Keratinocyte (primary cell): ENCODE results near the gene NTN5. TPM values are rescaled to one million over a fixed set of nuclear protein-coding genes. Genes with fewer than 3 reads are reported as not detected.

Experiments
- DNase-seq: peaks from one replicate; pipeline ENCODE4 v3.0.0-alpha.2; 2011; ENCODE audit warnings: low read depth, missing footprints, low spot score
- FAIRE-seq: peaks from 2 replicates; lab custom pipeline; 2011; peaks lifted over from hg19 to GRCh38; lab: Jason Lieb, UNC
- H2AFZ ChIP-seq: 2 replicates; pipeline ENCODE4 v1.6.0; 2012; ENCODE audit warnings: low read length, control low read depth, inconsistent platforms; ENCODE audit not compliant: control insufficient read depth
- H3K27ac ChIP-seq: 2 replicates; pipeline ENCODE4 v1.5.1; 2011; ENCODE audit warnings: low read length; ENCODE audit not compliant: control insufficient read depth, insufficient read depth
- H3K27me3 ChIP-seq: 3 replicates; pipeline ENCODE4 v1.6.0; 2011; ENCODE audit warnings: low read length; ENCODE audit not compliant: control insufficient read depth, insufficient read depth; ENCODE audit errors: extremely low read depth
- H3K36me3 ChIP-seq, 2 experiments: 2 replicates in 1 of 2; 3 replicates in 1 of 2; pipeline ENCODE4 v1.5.1; 2011; ENCODE audit warnings: low read length in 2 of 2, mild to moderate bottlenecking in 1 of 2; ENCODE audit not compliant: control insufficient read depth in 2 of 2, insufficient read depth in 2 of 2; ENCODE audit errors: extremely low read depth in 1 of 2
- H3K4me1 ChIP-seq: 3 replicates; pipeline ENCODE4 v1.5.1; 2011; ENCODE audit warnings: low read length; ENCODE audit not compliant: control insufficient read depth, insufficient read depth; ENCODE audit errors: extremely low read depth
- H3K4me2 ChIP-seq: 3 replicates; pipeline ENCODE4 v1.6.0; 2011; ENCODE audit warnings: low read depth, low read length; ENCODE audit not compliant: control insufficient read depth, insufficient read depth; ENCODE audit errors: extremely low read depth
- H3K4me3 ChIP-seq, 3 experiments: fragments of 200-600 bp in 1 of 3; sonication (generic) in 1 of 3; 2 replicates in 2 of 3; 3 replicates in 1 of 3; pipeline ENCODE4 v1.5.1; 2011 to 2016; ENCODE audit warnings: low read length in 3 of 3, mild to moderate bottlenecking in 3 of 3, control low read depth in 2 of 3, inconsistent platforms in 1 of 3, low read depth in 1 of 3, mixed read lengths in 1 of 3, mixed run types in 1 of 3, moderate library complexity in 1 of 3; ENCODE audit not compliant: control insufficient read depth in 2 of 3, insufficient read depth in 2 of 3; ENCODE audit errors: extremely low read depth in 1 of 3
- H3K79me2 ChIP-seq: 2 replicates; pipeline ENCODE4 v1.6.0; 2012; ENCODE audit warnings: low read length; ENCODE audit not compliant: control insufficient read depth, insufficient read depth
- H3K9ac ChIP-seq: 3 replicates; pipeline ENCODE4 v1.6.0; 2011; ENCODE audit warnings: low read length; ENCODE audit not compliant: control insufficient read depth, insufficient read depth; ENCODE audit errors: extremely low read depth
- H3K9me1 ChIP-seq: 3 replicates; pipeline ENCODE4 v1.6.0; 2011; ENCODE audit warnings: low read length; ENCODE audit not compliant: control insufficient read depth, insufficient read depth; ENCODE audit errors: extremely low read depth
- H3K9me3 ChIP-seq: 2 replicates; pipeline ENCODE4 v1.5.1; 2012; ENCODE audit warnings: low read depth, low read length; ENCODE audit not compliant: control insufficient read depth
- H4K20me1 ChIP-seq: 3 replicates; pipeline ENCODE4 v1.6.0; 2011; ENCODE audit warnings: low read length; ENCODE audit not compliant: control insufficient read depth, insufficient read depth; ENCODE audit errors: extremely low read depth
- EZH2 ChIP-seq: IDR thresholded peaks from one replicate; pipeline ENCODE4 v1.6.1; 2012; ENCODE audit warnings: inconsistent platforms, mild to moderate bottlenecking, low read length, moderate library complexity
- dilution Hi-C: fragments of 300-500 bp; cut with MboI; formaldehyde crosslinking; loops from one replicate; pipeline ENCODE4 v1.7.0; 2020; ENCODE audit warnings: low sequenced_read_pairs; ENCODE audit not compliant: extremely low pct_ligation_motif_present
- polyA plus RNA-seq, 5 experiments: library from polyadenylated mRNA; depleted of rRNA in 3 of 5; stranded (reverse) in 3 of 5; stranded (forward) in 1 of 5; unstranded in 1 of 5; fragments of >200 nt; gene quantifications; 1 replicate in 1 of 5; 2 replicates in 3 of 5; 3 replicates in 1 of 5; pipeline versions ENCODE4 v1.2.1 to v1.2.3, GENCODE V29; 2011 to 2012; ENCODE audit warnings: missing spikeins in 2 of 5, low read depth in 1 of 5, low replicate concordance in 1 of 5
- TF ChIP-seq, protein P1 (sequence below), 3 experiments: IDR thresholded peaks in 1 of 3; conservative IDR thresholded peaks in 1 of 3; optimal IDR thresholded peaks in 1 of 3; 2 replicates in 2 of 3; 3 replicates in 1 of 3; pipeline versions ENCODE3 to v1.5.1; 2011; ENCODE audit warnings: low read length in 3 of 3, mild to moderate bottlenecking in 3 of 3, moderate library complexity in 2 of 3, control low read depth in 1 of 3, inconsistent platforms in 1 of 3; ENCODE audit not compliant: insufficient read depth in 2 of 3; ENCODE audit errors: extremely low read depth in 1 of 3

Gene NTN5
- polyA plus RNA-seq, 1 donor (not counting 4 experiments of a cell fraction or from before 2014, with no cell fraction given), result 0.07 TPM

- DNase-seq (no peak), FAIRE-seq (no peak)
- TF ChIP-seq, protein P1, sequence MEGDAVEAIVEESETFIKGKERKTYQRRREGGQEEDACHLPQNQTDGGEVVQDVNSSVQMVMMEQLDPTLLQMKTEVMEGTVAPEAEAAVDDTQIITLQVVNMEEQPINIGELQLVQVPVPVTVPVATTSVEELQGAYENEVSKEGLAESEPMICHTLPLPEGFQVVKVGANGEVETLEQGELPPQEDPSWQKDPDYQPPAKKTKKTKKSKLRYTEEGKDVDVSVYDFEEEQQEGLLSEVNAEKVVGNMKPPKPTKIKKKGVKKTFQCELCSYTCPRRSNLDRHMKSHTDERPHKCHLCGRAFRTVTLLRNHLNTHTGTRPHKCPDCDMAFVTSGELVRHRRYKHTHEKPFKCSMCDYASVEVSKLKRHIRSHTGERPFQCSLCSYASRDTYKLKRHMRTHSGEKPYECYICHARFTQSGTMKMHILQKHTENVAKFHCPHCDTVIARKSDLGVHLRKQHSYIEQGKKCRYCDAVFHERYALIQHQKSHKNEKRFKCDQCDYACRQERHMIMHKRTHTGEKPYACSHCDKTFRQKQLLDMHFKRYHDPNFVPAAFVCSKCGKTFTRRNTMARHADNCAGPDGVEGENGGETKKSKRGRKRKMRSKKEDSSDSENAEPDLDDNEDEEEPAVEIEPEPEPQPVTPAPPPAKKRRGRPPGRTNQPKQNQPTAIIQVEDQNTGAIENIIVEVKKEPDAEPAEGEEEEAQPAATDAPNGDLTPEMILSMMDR (optimal IDR thresholded peaks at IDR 0.05 in 1 of 3, IDR thresholded peaks at IDR 0.05 in 1 of 3, conservative IDR thresholded peaks at IDR 0.05 in 1 of 3; ENCODE audit: extremely low read depth in 1 of 3, insufficient read depth in 2 of 3, low read length in 3 of 3), result no peak
- TF ChIP-seq EZH2, result no peak
- Histone ChIP-seq H3K27me3 (no peaks in the 10 kb centered on the region), H3K36me3 (no peaks in the 10 kb centered on the region), H3K4me1 (peaks cover 4% of the 10 kb centered on the region), H3K79me2 (no peaks in the 10 kb centered on the region), H3K9ac (no peak overlapping the region), H3K4me2 (no peak overlapping the region), H3K9me1 (no peaks in the 10 kb centered on the region), H3K27ac (no peak overlapping the region), H3K9me3 (no peaks in the 10 kb centered on the region), H3K4me3 (no peak overlapping the region), H4K20me1 (no peaks in the 10 kb centered on the region), H2AFZ (no peak overlapping the region)
- dilution Hi-C loops, result no loop called here
These were observed 11.1 kb downstream of the NTN5 start for GRCh38 chr19:48661711-48662090.

DNA sequence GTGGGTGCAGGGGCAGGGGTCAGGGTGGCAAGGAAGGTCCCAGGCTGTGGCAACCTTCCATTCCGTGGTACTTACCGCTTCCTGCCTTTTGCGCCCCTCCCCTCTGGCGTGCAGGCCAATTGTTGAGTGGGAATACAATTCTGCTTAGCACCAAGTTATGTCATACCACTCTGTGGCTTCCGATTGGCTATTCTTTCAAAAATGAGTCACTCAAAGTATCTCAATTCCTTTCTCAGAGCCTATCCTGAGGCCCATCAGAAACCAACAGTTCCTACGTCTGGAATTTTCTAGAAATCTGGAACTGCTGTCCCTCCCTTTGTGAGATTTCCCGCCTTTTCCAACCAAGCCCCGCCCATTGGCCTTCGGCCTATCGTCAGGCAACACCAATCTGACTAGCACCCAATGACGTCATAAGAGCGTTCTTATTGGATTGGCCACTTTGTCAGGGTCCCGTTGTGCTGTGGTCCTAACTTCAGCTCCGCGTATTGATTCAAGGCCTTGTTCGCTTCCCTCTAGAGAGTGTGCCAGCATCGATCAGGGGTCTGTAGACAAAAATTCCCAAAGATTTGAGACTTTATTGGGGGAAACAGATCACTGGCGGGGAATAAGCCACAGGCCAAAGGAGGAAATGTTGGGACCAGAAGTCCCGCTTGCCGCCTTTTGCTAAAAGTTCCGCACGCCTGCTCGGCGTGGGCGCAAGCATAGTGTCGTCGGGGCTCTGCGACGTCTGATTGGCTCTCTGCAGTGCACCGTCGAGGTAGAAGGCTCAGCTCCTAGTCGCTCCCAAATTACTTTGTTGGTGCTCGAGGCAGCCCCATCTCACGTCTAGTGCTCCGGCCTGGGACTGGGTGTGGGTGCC, 11.7 kb downstream of the NTN5 start:
- Histone ChIP-seq H3K36me3 (no peaks in the 10 kb centered on the region), H3K9ac (no peak overlapping the region), H3K4me1 (peaks cover 4% of the 10 kb centered on the region), H3K4me2 (peak overlapping the region; percentile 1), H3K79me2 (no peaks in the 10 kb centered on the region), H3K9me3 (no peaks in the 10 kb centered on the region), H3K27ac (no peak overlapping the region), H2AFZ (no peak overlapping the region), H3K9me1 (no peaks in the 10 kb centered on the region), H3K4me3 (no peak overlapping the region), H4K20me1 (no peaks in the 10 kb centered on the region), H3K27me3 (no peaks in the 10 kb centered on the region)
- FAIRE-seq (peak; percentile 98), DNase-seq (no peak)
- dilution Hi-C loops, result no loop called here
- TF ChIP-seq EZH2, result no peak
- TF ChIP-seq, protein P1 (optimal IDR thresholded peaks at IDR 0.05 in 1 of 3, IDR thresholded peaks at IDR 0.05 in 1 of 3, conservative IDR thresholded peaks at IDR 0.05 in 1 of 3; ENCODE audit: extremely low read depth in 1 of 3, insufficient read depth in 2 of 3, low read length in 3 of 3), result no peak
